ENCODE results near the gene SIGLEC9.

Gene SIGLEC9

GRCh38 chr19:51147663-51148062, 23.0 kb downstream of the SIGLEC9 start:
- DNase-seq = no peak

- DNase-seq = no peak
Observed at GRCh38 chr19:51148580-51148979, 23.9 kb downstream of the SIGLEC9 start.

- DNase-seq = no peak
Observed at GRCh38 chr19:51150627-51151026, 25.9 kb downstream of the SIGLEC9 start.

- DNase-seq = no peak
Observed at GRCh38 chr19:51156710-51157109, 32.0 kb downstream of the SIGLEC9 start.

- DNase-seq = no peak
Observed at GRCh38 chr19:51157265-51157664, 32.6 kb downstream of the SIGLEC9 start.

GRCh38 chr19:51158474-51159129, 33.9 kb downstream of the SIGLEC9 start:
- DNase-seq = peak; percentile 60

GRCh38 chr19:51159656-51160055, 35.0 kb downstream of the SIGLEC9 start:
- no peak for DNase-seq

- DNase-seq = no peak
Observed at GRCh38 chr19:51161266-51161665, 36.6 kb downstream of the SIGLEC9 start.

GRCh38 chr19:51161867-51162496, 37.3 kb downstream of the SIGLEC9 start:
- DNase-seq = no peak

GRCh38 chr19:51163257-51163656, 38.6 kb downstream of the SIGLEC9 start:
- no peak for DNase-seq

- no peak for DNase-seq
Observed at GRCh38 chr19:51164215-51164614, 39.5 kb downstream of the SIGLEC9 start.

GRCh38 chr19:51166846-51167490, 42.3 kb downstream of the SIGLEC9 start:
- no peak for DNase-seq

- DNase-seq = no peak
Observed at GRCh38 chr19:51168564-51169282, 44.0 kb downstream of the SIGLEC9 start.

GRCh38 chr19:51169283-51169918, 44.7 kb downstream of the SIGLEC9 start:
- DNase-seq = peak; percentile 58

- DNase-seq = no peak
Observed at GRCh38 chr19:51172223-51172622, 47.5 kb downstream of the SIGLEC9 start.

- DNase-seq = no peak
Observed at GRCh38 chr19:51173681-51174080, 49.0 kb downstream of the SIGLEC9 start.

GRCh38 chr19:51179256-51179655, 54.5 kb downstream of the SIGLEC9 start:
- no peak for DNase-seq

Data from effector CD4-positive, alpha-beta T cell (primary cell).